HepG2 (cell line): ENCODE results near the gene DDAH1. TPM values are rescaled to one million over a fixed set of nuclear protein-coding genes. Genes with fewer than 3 reads are reported as not detected.

ENCODE experiments used
- ATAC-seq: fragments of 200-7000 bp; cut with Tn5 transposase; 3 replicates; pipeline ENCODE4 v1.9.1; 2020; ENCODE audit warnings: mild to moderate bottlenecking, moderate library complexity
- BruUV-seq: library from RNA; stranded (reverse); fragments of 400-500 nt; replicated peaks from 2 replicates; lab custom pipeline; 2021; lab: Mats Ljungman, UMichigan
- CTCF ChIA-PET: fragments of 300-600 bp; formaldehyde crosslinking; extraction: SDS; loops from one replicate; lab custom pipeline; 2021; ENCODE audit warnings: low total read pairs, inconsistent platforms, low intra/inter-chr PET ratio; lab: Yijun Ruan, JAX
- POLR2A ChIA-PET: fragments of 350-600 bp; sonication (Branson Sonifier 250); formaldehyde crosslinking; loops from one replicate; lab custom pipeline; 2020; ENCODE audit warnings: antibody characterized with exemption, inconsistent platforms; lab: Yijun Ruan, JAX
- DNase-seq: peaks from one replicate; pipeline ENCODE4 v3.0.0-alpha.2; 2015; ENCODE audit warnings: low spot score
- FAIRE-seq: peaks from 3 replicates; lab custom pipeline; 2011; peaks lifted over from hg19 to GRCh38; lab: Jason Lieb, UNC
- H2AFZ ChIP-seq: one replicate; pipeline ENCODE4 v1.6.1; 2011; ENCODE audit warnings: low read length, inconsistent platforms
- H3K27ac ChIP-seq: fragments of 300-600 bp; 3 replicates; pipeline ENCODE4 v1.8.0; 2011; ENCODE audit warnings: mixed run types, mild to moderate bottlenecking, mixed read lengths, low read length, inconsistent platforms; ENCODE audit not compliant: insufficient read depth; ENCODE audit errors: extremely low read length
- H3K27me3 ChIP-seq, 2 experiments: fragments of 200-600 bp in 1 of 2; 2 replicates in 1 of 2; 3 replicates in 1 of 2; pipeline versions ENCODE4 v1.6.0 to v1.8.0; 2011; ENCODE audit warnings: low read length in 2 of 2, mild to moderate bottlenecking in 2 of 2, moderate library complexity in 2 of 2, inconsistent platforms in 1 of 2; ENCODE audit not compliant: insufficient read depth in 2 of 2, control insufficient read depth in 1 of 2
- H3K36me3 ChIP-seq, 2 experiments: fragments of 200-600 bp in 1 of 2; replicated peaks in 1 of 2; 2 replicates in 1 of 2; 3 replicates in 1 of 2; pipeline versions ENCODE4 v1.5.1 to v1.8.0; 2011; ENCODE audit warnings: low read length in 2 of 2, inconsistent platforms in 1 of 2; ENCODE audit not compliant: insufficient read depth in 2 of 2, control insufficient read depth in 1 of 2
- H3K4me1 ChIP-seq: 2 replicates; pipeline ENCODE4 v1.5.1; 2012; ENCODE audit warnings: low read length, inconsistent platforms; ENCODE audit not compliant: insufficient read depth
- H3K4me2 ChIP-seq: 2 replicates; pipeline ENCODE4 v1.6.0; 2011; ENCODE audit warnings: low read depth, low read length, inconsistent platforms
- H3K4me3 ChIP-seq, 3 experiments: fragments of 200-600 bp in 1 of 3; sonication (generic), shearing (Covaris generic) in 1 of 3; replicated peaks in 1 of 3; 2 replicates each; pipeline ENCODE4 v1.5.1; 2011 to 2016; ENCODE audit warnings: low read length in 3 of 3, inconsistent platforms in 2 of 3, low read depth in 2 of 3, mild to moderate bottlenecking in 2 of 3, control low read depth in 1 of 3, mixed read lengths in 1 of 3; ENCODE audit not compliant: insufficient read depth in 1 of 3
- H3K79me2 ChIP-seq: one replicate; pipeline ENCODE4 v1.6.1; 2011; ENCODE audit warnings: low read length, inconsistent platforms; ENCODE audit not compliant: insufficient read depth
- H3K9ac ChIP-seq: 2 replicates; pipeline ENCODE4 v1.6.0; 2011; ENCODE audit warnings: mild to moderate bottlenecking, low read depth, low read length, inconsistent platforms; ENCODE audit not compliant: insufficient read depth
- H3K9me3 ChIP-seq: 2 replicates; pipeline ENCODE4 v1.5.1; 2012; ENCODE audit warnings: mild to moderate bottlenecking, low read length
- H4K20me1 ChIP-seq: 2 replicates; pipeline ENCODE4 v1.6.0; 2011; ENCODE audit warnings: inconsistent platforms, mild to moderate bottlenecking, low read length, moderate library complexity; ENCODE audit not compliant: insufficient read depth
- CBX2 ChIP-seq, 2 experiments: fragments of 200-600 bp in 1 of 2; sonication (generic); formaldehyde crosslinking in 1 of 2; IDR thresholded peaks; 2 replicates each; pipeline versions ENCODE4 v1.7.0 to v1.8.1; 2018 to 2022; ENCODE audit warnings: low read depth in 2 of 2, low read length in 1 of 2, mild to moderate bottlenecking in 1 of 2, missing genetic modification reagents in 1 of 2
- GATAD1 ChIP-seq: IDR thresholded peaks from 2 replicates; pipeline ENCODE4 v1.6.1; 2016; ENCODE audit warnings: missing genetic modification reagents, missing compliant biosample characterization
- HOXA9 ChIP-seq: sonication (generic); formaldehyde crosslinking; IDR thresholded peaks from 2 replicates; pipeline ENCODE4 v1.8.1; 2022; ENCODE audit warnings: missing genetic modification reagents, mild to moderate bottlenecking, moderate library complexity, borderline replicate concordance
- IKZF5 ChIP-seq: IDR thresholded peaks from 2 replicates; pipeline ENCODE4 v1.6.1; 2018; ENCODE audit warnings: missing genetic modification reagents, mild to moderate bottlenecking, missing compliant biosample characterization
- ISL2 ChIP-seq: sonication (generic); formaldehyde crosslinking; IDR thresholded peaks from 2 replicates; pipeline ENCODE4 v1.5.0; 2020; ENCODE audit warnings: missing genetic modification reagents
- KDM1A ChIP-seq: IDR thresholded peaks from 2 replicates; pipeline ENCODE4 v1.6.1; 2016; ENCODE audit warnings: missing compliant biosample characterization
- MYPOP ChIP-seq: sonication (generic); formaldehyde crosslinking; IDR thresholded peaks from 2 replicates; pipeline ENCODE4 v1.8.1; 2023; ENCODE audit warnings: mild to moderate bottlenecking, moderate library complexity, missing genetic modification reagents
- NCOA2 ChIP-seq: sonication (generic); formaldehyde crosslinking; IDR thresholded peaks from 2 replicates; pipeline ENCODE4 v1.8.0; 2022; ENCODE audit warnings: inconsistent platforms
- SOX13 ChIP-seq, 3 experiments: fragments of 450-650 bp in 1 of 3; sonication (generic) in 1 of 3; formaldehyde crosslinking in 1 of 3; IDR thresholded peaks in 2 of 3; conservative IDR thresholded peaks in 1 of 3; 2 replicates each; pipeline versions ENCODE4 v1.5.0 to v1.6.1; 2016 to 2020; ENCODE audit warnings: antibody characterized with exemption in 1 of 3, mild to moderate bottlenecking in 1 of 3, missing compliant biosample characterization in 1 of 3, missing genetic modification reagents in 1 of 3, moderate library complexity in 1 of 3
- SSRP1 ChIP-seq: IDR thresholded peaks from 2 replicates; pipeline ENCODE4 v1.6.1; 2016; ENCODE audit warnings: control low read depth
- ZBTB14 ChIP-seq: sonication (generic); formaldehyde crosslinking; IDR thresholded peaks from 2 replicates; pipeline ENCODE4 v1.4.0; 2020; ENCODE audit warnings: missing genetic modification reagents
- ZNF260 ChIP-seq: sonication (generic); formaldehyde crosslinking; IDR thresholded peaks from 2 replicates; pipeline ENCODE4 v1.4.0; 2020; ENCODE audit warnings: missing genetic modification reagents, low read depth, mild to moderate bottlenecking, borderline replicate concordance
- ZNF512 ChIP-seq: sonication (generic); formaldehyde crosslinking; IDR thresholded peaks from 2 replicates; pipeline ENCODE4 v1.4.0; 2020; ENCODE audit warnings: mild to moderate bottlenecking, missing genetic modification reagents
- ZNF703 ChIP-seq: sonication (generic); formaldehyde crosslinking; IDR thresholded peaks from 2 replicates; pipeline ENCODE4 v1.5.1; 2020; ENCODE audit warnings: missing genetic modification reagents, mild to moderate bottlenecking, moderate library complexity, borderline replicate concordance
- ZNF761 ChIP-seq: sonication (generic); formaldehyde crosslinking; conservative IDR thresholded peaks from 2 replicates; pipeline ENCODE4 v1.4.0; 2020; ENCODE audit warnings: mild to moderate bottlenecking, missing genetic modification reagents
- WGBS: methylation state at CpG from one replicate; pipeline ENCODE4 v1.1.6; 2017; ENCODE audit warnings: low lambda C conversion rate; 5-methylcytosine and 5-hydroxymethylcytosine counted together
- in situ Hi-C: cut with HindIII; loops from 2 replicates; pipeline ENCODE4 v1.10.0; 2017; ENCODE audit warnings: low pct_unique_long_range_greater_than_20kb; ENCODE audit not compliant: extremely low pct_ligation_motif_present
- intact Hi-C: fragments of 100-400 bp; cut with micrococcal nuclease; formaldehyde crosslinking; loops from one replicate; pipeline ENCODE4 v1.10.0; 2022; ENCODE audit not compliant: unreplicated experiment
- polyA plus RNA-seq, 8 experiments: library from polyadenylated mRNA; depleted of rRNA in 3 of 8; stranded (reverse) in 7 of 8; unstranded in 1 of 8; fragments of >200 nt; fragmentation: Illumina TruSeq in 4 of 8; extraction: Trizol in 4 of 8; gene quantifications; 2 replicates each; pipeline versions ENCODE4 v1.2.1 to v1.2.3, GENCODE V29; 2011 to 2016; ENCODE audit warnings: low read depth in 4 of 8, missing spikeins in 1 of 8, mixed read lengths in 1 of 8; ENCODE audit not compliant: insufficient read depth in 1 of 8
- total RNA-seq, 5 experiments: library from RNA; depleted of rRNA; stranded (reverse); fragments of >200 nt; fragmentation: Illumina TruSeq; extraction: Trizol; gene quantifications; 2 replicates each; pipeline ENCODE4 v1.2.3, GENCODE V29; 2016; ENCODE audit warnings: low read depth in 1 of 5

The DDAH1 gene
- total and polyA plus RNA-seq, 2 of the 13 experiments (the other 11 are each of a cell fraction or from before 2014, with no cell fraction given): 39.7 to 64.4 TPM

- TF ChIP-seq ZNF512 (CRISPR knock-in tag): no peak
- TF ChIP-seq, all 625 proteins: peak for 4
These were observed 3.6 kb downstream of the DDAH1 start (continued) for GRCh38 chr1:85461216-85461918.

- no peak overlapping the region for H3K9ac ChIP-seq
- H3K79me2 ChIP-seq: peaks cover 85% of the 10 kb centered on the region
- ATAC-seq (peak; percentile 32), DNase-seq (peak; percentile 65), FAIRE-seq (peak; percentile 80)
- H3K4me1 ChIP-seq: peaks cover 68% of the 10 kb centered on the region
- in situ Hi-C loops: loop anchor here (10.0 kb wide), 1 partner anchor 136 kb away; no protein-coding TSS in a partner anchor
- 16% methylated on average over 2 of the region's 2 CpGs for WGBS
- H3K4me2 ChIP-seq: peak overlapping the region; percentile 82
- H3K27ac ChIP-seq: peak overlapping the region; percentile 65
- H3K4me3 ChIP-seq: peak overlapping the region in 1 of 3 experiments; percentile 2; a peak in 2 of 6 replicates
- ChIA-PET POLR2A (interaction anchor here (1.2 to 1.4 kb wide), 4 partner anchors 121 to 185 kb away, joined by 3 to 4 read pairs (median 3); partner anchors contain the start of gene BCL10), CTCF (no interaction called here)
- no peak overlapping the region for H2AFZ ChIP-seq
- intact Hi-C loops: loop anchor here (5.0 to 10.0 kb wide), 2 partner anchors 46 to 133 kb away; no protein-coding TSS in a partner anchor
- H4K20me1 ChIP-seq: peaks cover 6% of the 10 kb centered on the region
- H3K9me3 ChIP-seq: no peaks in the 10 kb centered on the region
- H3K27me3 ChIP-seq: no peaks in the 10 kb centered on the region; a peak in 1 of 5 replicates
- BruUV-seq: no TSS peak
- H3K36me3 ChIP-seq: no peaks in the 10 kb centered on the region
- TF ChIP-seq ZBTB14 (CRISPR knock-in tag) (no peak), CBX2 (IDR thresholded peaks at IDR 0.05; ENCODE audit: low read depth, low read length) (no peak), CBX2 (CRISPR knock-in tag; IDR thresholded peaks at IDR 0.05; ENCODE audit: low read depth) (no peak), KDM1A (CRISPR knock-in tag) (peak; percentile 79; the same call in 1 of the 2 replicates), ISL2 (CRISPR knock-in tag) (peak; percentile 40), NCOA2 (CRISPR knock-in tag) (peak; percentile 56), ZNF761 (CRISPR knock-in tag) (0 out of 2 replicates have a peak, but pooled peaks have one; percentile 15), GATAD1 (CRISPR knock-in tag) (no peak), ZNF260 (CRISPR knock-in tag) (no peak), SSRP1 (no peak), IKZF5 (peak; percentile 42; the same call in 1 of the 2 replicates), HOXA9 (CRISPR knock-in tag) (no peak), SOX13 (IDR thresholded peaks at IDR 0.05) (no peak), SOX13 (CRISPR knock-in tag; conservative IDR thresholded peaks at IDR 0.05 in 1 of 2, IDR thresholded peaks at IDR 0.05 in 1 of 2) (peak in 1 of 2 experiments; percentile 24; a peak in 1 of 4 replicates), ZNF703 (no peak), MYPOP (no peak)
These were observed 4.3 kb downstream of the DDAH1 start for GRCh38 chr1:85460555-85461088.
